Natural killer cell treated with Interleukin-12 subunit alpha and Interleukin-12 subunit beta and Interleukin-15 and Interleukin-18, amount 100 ng/mL, for 72 hours (primary cell): ENCODE measurements around the gene TTYH1. TPM values are rescaled to one million over a fixed set of nuclear protein-coding genes. Genes with fewer than 3 reads are reported as not detected.
"Not testable (repeated sequence)": the region's sequence is repeated elsewhere in the genome, so short reads cannot be mapped to it uniquely, and the experiment has no call there.

Experiments used
- ATAC-seq, 2 donors: fragments of 150-1000 bp; cut with Tn5 transposase in 1 of 2; sonication (Bioruptor Pico), chemical (Tn5 transposase) in 1 of 2; 2 replicates each; pipeline ENCODE4 v1.10.0; 2021
- DNase-seq: peaks from one replicate; pipeline ENCODE4 v3.0.0; 2022; ENCODE audit warnings: low spot score
- H3K27ac Mint-ChIP-seq, 2 donors: 1 replicate in 1 of 2; 2 replicates in 1 of 2; pipeline ENCODE4 v1.8.0; 2022; ENCODE audit warnings: mixed read lengths in 2 of 2, mild to moderate bottlenecking in 1 of 2, moderate library complexity in 1 of 2
- H3K27me3 Mint-ChIP-seq, 2 donors: 1 replicate in 1 of 2; 2 replicates in 1 of 2; pipeline ENCODE4 v1.8.0; 2022; ENCODE audit warnings: mixed read lengths in 2 of 2
- H3K36me3 Mint-ChIP-seq: one replicate; pipeline ENCODE4 v1.8.0; 2022; ENCODE audit warnings: mixed read lengths
- H3K4me1 Mint-ChIP-seq, 2 donors: 1 replicate in 1 of 2; 2 replicates in 1 of 2; pipeline ENCODE4 v1.8.0; 2022; ENCODE audit warnings: low read depth in 2 of 2, mixed read lengths in 2 of 2, mild to moderate bottlenecking in 1 of 2
- H3K4me3 Mint-ChIP-seq: one replicate; pipeline ENCODE4 v1.8.0; 2022; ENCODE audit warnings: mixed read lengths
- H3K9me3 Mint-ChIP-seq: 2 replicates; pipeline ENCODE4 v1.8.0; 2022; ENCODE audit warnings: mixed read lengths
- total RNA-seq, 2 donors: library from RNA; stranded (reverse); gene quantifications; one replicate each; pipeline ENCODE4 v1.2.3, GENCODE V29; 2022

TTYH1 gene
- total RNA-seq, result under 1 TPM; 0.31 to 0.73 TPM

- ATAC-seq, result no peak
- no peak for DNase-seq
- no peak within 1 kb of the TSS for H3K4me3 Mint-ChIP-seq
- H3K27me3 Mint-ChIP-seq, result peaks cover 22 to 50% of the 10 kb centered on the region in 2 donors
- peaks cover 20 to 24% of the 10 kb centered on the region in 2 donors for H3K4me1 Mint-ChIP-seq
- H3K27ac Mint-ChIP-seq, result peak within 1 kb of the TSS in 1 of 2 donors; percentile 6
- H3K9me3 Mint-ChIP-seq, result peaks cover 9% of the 10 kb centered on the region
- peaks cover 16% of the 10 kb centered on the region for H3K36me3 Mint-ChIP-seq
Observed at GRCh38 chr19:54415208-54415900, at the start of gene TTYH1. Gene TTYH1 (plus strand): TSS chr19:54415464. CDS start chr19:54415553, 89 bp downstream.

GRCh38 chr19:54365798-54366197, 49.5 kb upstream of the TTYH1 start:
- H3K4me1 Mint-ChIP-seq, result peaks cover 61 to 64% of the 10 kb centered on the region in 2 donors
- not testable (repeated sequence) for H3K27me3 Mint-ChIP-seq, H3K9me3 Mint-ChIP-seq, ATAC-seq, H3K36me3 Mint-ChIP-seq, DNase-seq
- peak overlapping the region in 1 of 2 donors; percentile 91 for H3K27ac Mint-ChIP-seq
- H3K4me3 Mint-ChIP-seq, result peak overlapping the region; percentile 39

GRCh38 chr19:54366811-54367210, 48.5 kb upstream of the TTYH1 start:
- H3K27ac Mint-ChIP-seq, result peak overlapping the region in 1 of 2 donors; percentile 91
- H3K4me1 Mint-ChIP-seq, result peaks cover 55 to 59% of the 10 kb centered on the region in 2 donors
- H3K36me3 Mint-ChIP-seq, result no peaks in the 10 kb centered on the region
- H3K27me3 Mint-ChIP-seq, result peaks cover 0 to 4% of the 10 kb centered on the region in 2 donors
- ATAC-seq, result no peak
- H3K9me3 Mint-ChIP-seq, result no peaks in the 10 kb centered on the region
- H3K4me3 Mint-ChIP-seq, result no peak overlapping the region
- no peak for DNase-seq

GRCh38 chr19:54369082-54369687, 46.1 kb upstream of the TTYH1 start:
- no peak for ATAC-seq
- Mint-ChIP-seq H3K4me3 (peak overlapping the region; percentile 78), H3K27me3 (peaks cover 0 to 4% of the 10 kb centered on the region in 2 donors), H3K4me1 (peaks cover 48 to 57% of the 10 kb centered on the region in 2 donors), H3K27ac (peak overlapping the region; percentile 62 to 73), H3K36me3 (no peaks in the 10 kb centered on the region), H3K9me3 (no peaks in the 10 kb centered on the region)
- no peak for DNase-seq

GRCh38 chr19:54369688-54370433, 45.4 kb upstream of the TTYH1 start:
- not testable (repeated sequence) for H3K9me3 Mint-ChIP-seq, H3K27me3 Mint-ChIP-seq, DNase-seq, H3K36me3 Mint-ChIP-seq
- peak overlapping the region; percentile 78 for H3K4me3 Mint-ChIP-seq
- H3K4me1 Mint-ChIP-seq, result peaks cover 43 to 55% of the 10 kb centered on the region in 2 donors
- peak in 1 of 2 donors; percentile 54 for ATAC-seq
- H3K27ac Mint-ChIP-seq, result peak overlapping the region; percentile 62 to 73

- Mint-ChIP-seq H3K27ac (peak overlapping the region in 1 of 2 donors; percentile 73), H3K4me3 (peak overlapping the region; percentile 78), H3K4me1 (peaks cover 45 to 59% of the 10 kb centered on the region in 2 donors)
- peak; percentile 85 to 89 for ATAC-seq
- not testable (repeated sequence) for H3K27me3 Mint-ChIP-seq, H3K36me3 Mint-ChIP-seq, H3K9me3 Mint-ChIP-seq
- DNase-seq, result peak; percentile 76
Observed at GRCh38 chr19:54370434-54370796, 44.8 kb upstream of the TTYH1 start.

- H3K27me3 Mint-ChIP-seq, result not testable (repeated sequence)
Observed at GRCh38 chr19:54371453-54371852, 43.8 kb upstream of the TTYH1 start.

GRCh38 chr19:54373781-54374631, 41.3 kb upstream of the TTYH1 start:
- Mint-ChIP-seq H3K27me3 (peaks cover 0 to 7% of the 10 kb centered on the region in 2 donors), H3K4me1 (peaks cover 63 to 64% of the 10 kb centered on the region in 2 donors), H3K9me3 (no peaks in the 10 kb centered on the region), H3K4me3 (peak overlapping the region; percentile 27), H3K27ac (peak overlapping the region in 1 of 2 donors; percentile 20), H3K36me3 (no peaks in the 10 kb centered on the region)
- DNase-seq (peak; percentile 71), ATAC-seq (peak; percentile 36 to 62)

More at GRCh38 chr19:54371453-54371852, 43.8 kb upstream of the TTYH1 start:
- peaks cover 48 to 60% of the 10 kb centered on the region in 2 donors for H3K4me1 Mint-ChIP-seq
- not testable (repeated sequence) for ATAC-seq, H3K36me3 Mint-ChIP-seq, H3K9me3 Mint-ChIP-seq, DNase-seq
- peak overlapping the region; percentile 35 for H3K4me3 Mint-ChIP-seq
- peak overlapping the region in 1 of 2 donors; percentile 26 for H3K27ac Mint-ChIP-seq

GRCh38 chr19:54375181-54375938, 39.9 kb upstream of the TTYH1 start:
- not testable (repeated sequence) for DNase-seq
- peaks cover 0 to 13% of the 10 kb centered on the region in 2 donors for H3K27me3 Mint-ChIP-seq
- H3K27ac Mint-ChIP-seq, result peak overlapping the region; percentile 37 to 67

GRCh38 chr19:54376610-54377285, 38.5 kb upstream of the TTYH1 start:
- H3K27ac Mint-ChIP-seq, result peak overlapping the region; percentile 36 to 55
- H3K4me1 Mint-ChIP-seq, result peaks cover 55 to 61% of the 10 kb centered on the region in 2 donors
- H3K4me3 Mint-ChIP-seq, result peak overlapping the region; percentile 55
- DNase-seq (no peak), ATAC-seq (no peak)
- H3K27me3 Mint-ChIP-seq, result peaks cover 0 to 19% of the 10 kb centered on the region in 2 donors
- H3K9me3 Mint-ChIP-seq, result peaks cover 3% of the 10 kb centered on the region
- no peaks in the 10 kb centered on the region for H3K36me3 Mint-ChIP-seq

More at GRCh38 chr19:54375181-54375938, 39.9 kb upstream of the TTYH1 start:
- H3K36me3 Mint-ChIP-seq, ATAC-seq, H3K9me3 Mint-ChIP-seq: not testable (repeated sequence)
- Mint-ChIP-seq H3K4me1 (peaks cover 54 to 62% of the 10 kb centered on the region in 2 donors), H3K4me3 (peak overlapping the region; percentile 3)

- H3K36me3 Mint-ChIP-seq, result no peaks in the 10 kb centered on the region
- peak overlapping the region; percentile 73 for H3K4me3 Mint-ChIP-seq
- H3K27me3 Mint-ChIP-seq, result peaks cover 0 to 18% of the 10 kb centered on the region in 2 donors
- DNase-seq, result no peak
- peaks cover 42 to 53% of the 10 kb centered on the region in 2 donors for H3K4me1 Mint-ChIP-seq
- ATAC-seq, result no peak
- H3K9me3 Mint-ChIP-seq, result peaks cover 3% of the 10 kb centered on the region
- H3K27ac Mint-ChIP-seq, result peak overlapping the region; percentile 64 to 70
Observed at GRCh38 chr19:54379187-54379678, 36.0 kb upstream of the TTYH1 start.

GRCh38 chr19:54380897-54381296, 34.4 kb upstream of the TTYH1 start:
- ATAC-seq, result no peak
- no peaks in the 10 kb centered on the region for H3K36me3 Mint-ChIP-seq
- H3K4me3 Mint-ChIP-seq, result no peak overlapping the region
- DNase-seq, result no peak
- H3K27ac Mint-ChIP-seq, result no peak overlapping the region
- H3K9me3 Mint-ChIP-seq, result peaks cover 3% of the 10 kb centered on the region
- H3K27me3 Mint-ChIP-seq, result peaks cover 0 to 15% of the 10 kb centered on the region in 2 donors
- peaks cover 30 to 49% of the 10 kb centered on the region in 2 donors for H3K4me1 Mint-ChIP-seq
